ENCODE data around the gene DAAM2. TPM values are rescaled to one million over a fixed set of nuclear protein-coding genes. Genes with fewer than 3 reads are reported as not detected.

The DAAM2 gene
- polyA plus RNA-seq, 2 of the 4 experiments (the other 2 are of a cell fraction): not detected

- TF ChIP-seq, protein P1, sequence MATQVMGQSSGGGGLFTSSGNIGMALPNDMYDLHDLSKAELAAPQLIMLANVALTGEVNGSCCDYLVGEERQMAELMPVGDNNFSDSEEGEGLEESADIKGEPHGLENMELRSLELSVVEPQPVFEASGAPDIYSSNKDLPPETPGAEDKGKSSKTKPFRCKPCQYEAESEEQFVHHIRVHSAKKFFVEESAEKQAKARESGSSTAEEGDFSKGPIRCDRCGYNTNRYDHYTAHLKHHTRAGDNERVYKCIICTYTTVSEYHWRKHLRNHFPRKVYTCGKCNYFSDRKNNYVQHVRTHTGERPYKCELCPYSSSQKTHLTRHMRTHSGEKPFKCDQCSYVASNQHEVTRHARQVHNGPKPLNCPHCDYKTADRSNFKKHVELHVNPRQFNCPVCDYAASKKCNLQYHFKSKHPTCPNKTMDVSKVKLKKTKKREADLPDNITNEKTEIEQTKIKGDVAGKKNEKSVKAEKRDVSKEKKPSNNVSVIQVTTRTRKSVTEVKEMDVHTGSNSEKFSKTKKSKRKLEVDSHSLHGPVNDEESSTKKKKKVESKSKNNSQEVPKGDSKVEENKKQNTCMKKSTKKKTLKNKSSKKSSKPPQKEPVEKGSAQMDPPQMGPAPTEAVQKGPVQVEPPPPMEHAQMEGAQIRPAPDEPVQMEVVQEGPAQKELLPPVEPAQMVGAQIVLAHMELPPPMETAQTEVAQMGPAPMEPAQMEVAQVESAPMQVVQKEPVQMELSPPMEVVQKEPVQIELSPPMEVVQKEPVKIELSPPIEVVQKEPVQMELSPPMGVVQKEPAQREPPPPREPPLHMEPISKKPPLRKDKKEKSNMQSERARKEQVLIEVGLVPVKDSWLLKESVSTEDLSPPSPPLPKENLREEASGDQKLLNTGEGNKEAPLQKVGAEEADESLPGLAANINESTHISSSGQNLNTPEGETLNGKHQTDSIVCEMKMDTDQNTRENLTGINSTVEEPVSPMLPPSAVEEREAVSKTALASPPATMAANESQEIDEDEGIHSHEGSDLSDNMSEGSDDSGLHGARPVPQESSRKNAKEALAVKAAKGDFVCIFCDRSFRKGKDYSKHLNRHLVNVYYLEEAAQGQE (IDR thresholded peaks at IDR 0.05): no peak
- TF ChIP-seq NPAS2 (CRISPR knock-in tag; IDR thresholded peaks at IDR 0.05; ENCODE audit: borderline replicate concordance) (no peak), ZFP36 (IDR thresholded peaks at IDR 0.05; ENCODE audit: borderline replicate concordance, partially characterized antibody) (no peak), FOSL2 (IDR thresholded peaks at IDR 0.05) (no peak), FOSL2 (CRISPR knock-in tag; IDR thresholded peaks at IDR 0.05) (no peak)
- POLR2A ChIA-PET: no interaction called here
- FAIRE-seq (no peak), ATAC-seq (no peak), DNase-seq (ENCODE audit: low read depth in 1 of 2, low spot score in 1 of 2) (no peak)
- H3K4me2 ChIP-seq: no peak overlapping the region
- no peaks in the 10 kb centered on the region for H3K9me3 ChIP-seq
- H3K27ac ChIP-seq: no peak overlapping the region
- no peaks in the 10 kb centered on the region for H3K4me1 ChIP-seq
- 49% methylated on average over 5 of the region's 8 CpGs for WGBS (ENCODE audit: missing lambda C conversion rate)
- H3K4me3 ChIP-seq: no peak overlapping the region
- CTCF ChIA-PET: no interaction called here
These were observed 4.9 kb upstream of the DAAM2 start for GRCh38 chr6:39787322-39787721.

- CTCF ChIA-PET: no interaction called here
- FAIRE-seq: no peak
- H3K27ac ChIP-seq: no peak overlapping the region
- WGBS (ENCODE audit: missing lambda C conversion rate): 67% methylated on average over 5 of the region's 5 CpGs
- POLR2A ChIA-PET: no interaction called here
- TF ChIP-seq FOXS1 (CRISPR knock-in tag; IDR thresholded peaks at IDR 0.05) (no peak), HOXB13 (CRISPR knock-in tag; IDR thresholded peaks at IDR 0.05; ENCODE audit: low read depth) (no peak), TFCP2L1 (CRISPR knock-in tag; IDR thresholded peaks at IDR 0.05) (no peak), PHF8 (IDR thresholded peaks at IDR 0.05; ENCODE audit: borderline replicate concordance, low read depth) (no peak), CEBPB (IDR thresholded peaks at IDR 0.05) (no peak), RAD21 (conservative IDR thresholded peaks at IDR 0.05 in 1 of 2, IDR thresholded peaks at IDR 0.05 in 1 of 2) (no peak), JUNB (IDR thresholded peaks at IDR 0.05) (no peak), HOXA7 (CRISPR knock-in tag; IDR thresholded peaks at IDR 0.05) (no peak), MAFK (IDR thresholded peaks at IDR 0.05; ENCODE audit: partially characterized antibody) (no peak), NPAS2 (CRISPR knock-in tag; IDR thresholded peaks at IDR 0.05; ENCODE audit: borderline replicate concordance) (no peak)
- no peak overlapping the region for H3K4me3 ChIP-seq
- no peaks in the 10 kb centered on the region for H3K4me1 ChIP-seq
- H3K4me2 ChIP-seq: no peak overlapping the region
- ATAC-seq: no peak
- no peak for DNase-seq (ENCODE audit: low read depth in 1 of 2, low spot score in 1 of 2)
- H3K9me3 ChIP-seq: no peaks in the 10 kb centered on the region
These were observed 1.4 kb upstream of the DAAM2 start for GRCh38 chr6:39790772-39791171.

- WGBS (ENCODE audit: missing lambda C conversion rate): 0% methylated on average over 1 of the region's 1 CpG
- DNase-seq (ENCODE audit: low read depth in 1 of 2, low spot score in 1 of 2) (no peak), ATAC-seq (no peak), FAIRE-seq (no peak)
- Histone ChIP-seq H3K9me3 (no peaks in the 10 kb centered on the region), H3K4me1 (no peaks in the 10 kb centered on the region), H3K27ac (no peak overlapping the region), H3K4me3 (no peak overlapping the region), H3K4me2 (no peak overlapping the region; the same call in 2 of the 3 replicates)
- CTCF ChIA-PET: interaction anchor here (0.6 to 1.0 kb wide), 3 partner anchors 429 to 917 kb away, joined by 3 read pairs; no protein-coding TSS in a partner anchor
- POLR2A ChIA-PET: no interaction called here
- TF ChIP-seq FOSL2 (IDR thresholded peaks at IDR 0.05) (no peak), FOSL2 (CRISPR knock-in tag; IDR thresholded peaks at IDR 0.05) (no peak), RNF2 (IDR thresholded peaks at IDR 0.05; ENCODE audit: borderline replicate concordance, low read depth) (no peak), SREBF2 (IDR thresholded peaks at IDR 0.05) (no peak), GATA3 (IDR thresholded peaks at IDR 0.05; ENCODE audit: borderline replicate concordance) (no peak), FOXS1 (CRISPR knock-in tag; IDR thresholded peaks at IDR 0.05) (no peak), ZC3H11A (IDR thresholded peaks at IDR 0.05) (no peak), NPAS2 (CRISPR knock-in tag; IDR thresholded peaks at IDR 0.05; ENCODE audit: borderline replicate concordance) (no peak), MAZ (IDR thresholded peaks at IDR 0.05; ENCODE audit: borderline replicate concordance, low read depth, low read length) (no peak), EHF (CRISPR knock-in tag; IDR thresholded peaks at IDR 0.05) (no peak), ATOH8 (CRISPR knock-in tag; IDR thresholded peaks at IDR 0.05; ENCODE audit: low read depth) (no peak)
- TF ChIP-seq, protein P1 (IDR thresholded peaks at IDR 0.05): no peak
- TF ChIP-seq, protein P2, sequence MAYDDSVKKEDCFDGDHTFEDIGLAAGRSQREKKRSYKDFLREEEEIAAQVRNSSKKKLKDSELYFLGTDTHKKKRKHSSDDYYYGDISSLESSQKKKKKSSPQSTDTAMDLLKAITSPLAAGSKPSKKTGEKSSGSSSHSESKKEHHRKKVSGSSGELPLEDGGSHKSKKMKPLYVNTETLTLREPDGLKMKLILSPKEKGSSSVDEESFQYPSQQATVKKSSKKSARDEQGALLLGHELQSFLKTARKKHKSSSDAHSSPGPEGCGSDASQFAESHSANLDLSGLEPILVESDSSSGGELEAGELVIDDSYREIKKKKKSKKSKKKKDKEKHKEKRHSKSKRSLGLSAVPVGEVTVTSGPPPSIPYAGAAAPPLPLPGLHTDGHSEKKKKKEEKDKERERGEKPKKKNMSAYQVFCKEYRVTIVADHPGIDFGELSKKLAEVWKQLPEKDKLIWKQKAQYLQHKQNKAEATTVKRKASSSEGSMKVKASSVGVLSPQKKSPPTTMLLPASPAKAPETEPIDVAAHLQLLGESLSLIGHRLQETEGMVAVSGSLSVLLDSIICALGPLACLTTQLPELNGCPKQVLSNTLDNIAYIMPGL (CRISPR knock-in tag; IDR thresholded peaks at IDR 0.05; ENCODE audit: borderline replicate concordance): no peak
These were observed 865 bp upstream of the DAAM2 start for GRCh38 chr6:39791311-39791710.
